Measurements from ENCODE around the gene PELO. TPM values are rescaled to one million over a fixed set of nuclear protein-coding genes. Genes with fewer than 3 reads are reported as not detected.

The PELO gene
- total RNA-seq, 1 donor from 2014 or later = 18.0 TPM

GRCh38 chr5:52821901-52822300, 34.2 kb downstream of the PELO start:
- Mint-ChIP-seq H3K36me3 (no peaks in the 10 kb centered on the region), H3K9me3 (peaks cover 2% of the 10 kb centered on the region), H3K27ac (no peak overlapping the region), H3K4me1 (ENCODE audit: unreplicated experiment) (no peaks in the 10 kb centered on the region), H3K27me3 (no peaks in the 10 kb centered on the region), H3K4me3 (no peak overlapping the region)
- TF ChIP-seq, protein P1, sequence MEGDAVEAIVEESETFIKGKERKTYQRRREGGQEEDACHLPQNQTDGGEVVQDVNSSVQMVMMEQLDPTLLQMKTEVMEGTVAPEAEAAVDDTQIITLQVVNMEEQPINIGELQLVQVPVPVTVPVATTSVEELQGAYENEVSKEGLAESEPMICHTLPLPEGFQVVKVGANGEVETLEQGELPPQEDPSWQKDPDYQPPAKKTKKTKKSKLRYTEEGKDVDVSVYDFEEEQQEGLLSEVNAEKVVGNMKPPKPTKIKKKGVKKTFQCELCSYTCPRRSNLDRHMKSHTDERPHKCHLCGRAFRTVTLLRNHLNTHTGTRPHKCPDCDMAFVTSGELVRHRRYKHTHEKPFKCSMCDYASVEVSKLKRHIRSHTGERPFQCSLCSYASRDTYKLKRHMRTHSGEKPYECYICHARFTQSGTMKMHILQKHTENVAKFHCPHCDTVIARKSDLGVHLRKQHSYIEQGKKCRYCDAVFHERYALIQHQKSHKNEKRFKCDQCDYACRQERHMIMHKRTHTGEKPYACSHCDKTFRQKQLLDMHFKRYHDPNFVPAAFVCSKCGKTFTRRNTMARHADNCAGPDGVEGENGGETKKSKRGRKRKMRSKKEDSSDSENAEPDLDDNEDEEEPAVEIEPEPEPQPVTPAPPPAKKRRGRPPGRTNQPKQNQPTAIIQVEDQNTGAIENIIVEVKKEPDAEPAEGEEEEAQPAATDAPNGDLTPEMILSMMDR (conservative IDR thresholded peaks at IDR 0.05) = no peak
- DNase-seq (ENCODE audit: extremely low spot score, unreplicated experiment) = no peak

GRCh38 chr5:52822437-52822836, 34.7 kb downstream of the PELO start:
- no peak overlapping the region for H3K4me3 Mint-ChIP-seq
- H3K27ac Mint-ChIP-seq = no peak overlapping the region
- TF ChIP-seq, protein P1 (conservative IDR thresholded peaks at IDR 0.05) = no peak

GRCh38 chr5:52824827-52825226, 37.1 kb downstream of the PELO start:
- Mint-ChIP-seq H3K27me3 (no peaks in the 10 kb centered on the region), H3K27ac (no peak overlapping the region), H3K4me1 (ENCODE audit: unreplicated experiment) (no peaks in the 10 kb centered on the region), H3K9me3 (peaks cover 9% of the 10 kb centered on the region), H3K36me3 (no peaks in the 10 kb centered on the region), H3K4me3 (no peak overlapping the region)
- no peak for DNase-seq (ENCODE audit: extremely low spot score, unreplicated experiment)
- TF ChIP-seq, protein P1 (conservative IDR thresholded peaks at IDR 0.05) = no peak

More at GRCh38 chr5:52822437-52822836, 34.7 kb downstream of the PELO start:
- Mint-ChIP-seq H3K27me3 (no peaks in the 10 kb centered on the region), H3K9me3 (peaks cover 7% of the 10 kb centered on the region), H3K36me3 (no peaks in the 10 kb centered on the region), H3K4me1 (ENCODE audit: unreplicated experiment) (no peaks in the 10 kb centered on the region)
- no peak for DNase-seq (ENCODE audit: extremely low spot score, unreplicated experiment)

GRCh38 chr5:52825826-52826225, 38.1 kb downstream of the PELO start:
- Mint-ChIP-seq H3K9me3 (peaks cover 9% of the 10 kb centered on the region), H3K27me3 (no peaks in the 10 kb centered on the region), H3K4me3 (no peak overlapping the region), H3K36me3 (no peaks in the 10 kb centered on the region), H3K27ac (no peak overlapping the region), H3K4me1 (ENCODE audit: unreplicated experiment) (no peaks in the 10 kb centered on the region)
- TF ChIP-seq, protein P1 (conservative IDR thresholded peaks at IDR 0.05) = no peak
- no peak for DNase-seq (ENCODE audit: extremely low spot score, unreplicated experiment)

DNA sequence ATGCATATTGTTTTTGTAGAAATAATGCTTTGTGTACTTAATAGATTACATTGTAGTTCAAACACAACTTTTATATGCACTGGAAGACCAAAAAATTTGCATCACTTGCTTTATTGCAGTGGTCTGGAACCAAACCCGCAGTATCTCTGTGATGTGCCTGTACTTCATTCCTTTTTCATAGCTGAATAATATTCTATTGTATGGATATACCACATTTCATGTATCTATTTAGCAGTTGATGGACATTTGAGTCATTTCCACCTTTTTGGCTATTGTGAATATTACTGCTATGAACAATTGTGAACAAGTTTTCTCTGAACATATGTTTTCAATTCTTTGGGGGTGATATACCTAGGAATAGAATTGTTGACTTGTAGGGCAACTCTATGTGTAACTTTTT, 40.1 kb downstream of the PELO start:
- Mint-ChIP-seq H3K9me3 (peaks cover 9% of the 10 kb centered on the region), H3K4me3 (no peak overlapping the region), H3K4me1 (ENCODE audit: unreplicated experiment) (no peaks in the 10 kb centered on the region), H3K27ac (no peak overlapping the region), H3K27me3 (no peaks in the 10 kb centered on the region), H3K36me3 (no peaks in the 10 kb centered on the region)
- TF ChIP-seq, protein P1 (conservative IDR thresholded peaks at IDR 0.05) = no peak
- DNase-seq (ENCODE audit: extremely low spot score, unreplicated experiment) = no peak

DNA sequence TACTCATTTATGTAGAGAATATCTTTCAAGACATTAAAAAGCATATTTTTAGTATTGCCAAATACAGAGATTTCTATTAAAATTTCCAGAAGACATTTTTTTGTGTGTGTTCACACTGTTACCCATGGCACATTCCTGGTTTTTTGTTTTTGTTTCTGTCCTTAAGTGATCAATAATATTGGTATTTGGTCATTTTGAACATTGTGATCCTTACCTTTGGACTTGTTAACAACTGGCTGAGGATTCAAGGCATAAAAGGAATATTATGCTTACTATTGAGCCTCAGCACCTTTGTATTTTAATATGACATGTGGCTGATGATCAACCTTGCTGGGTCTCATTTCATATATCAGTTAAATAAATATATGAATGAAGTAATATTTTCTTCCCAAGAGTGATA, 41.9 kb downstream of the PELO start:
- no peaks in the 10 kb centered on the region for H3K36me3 Mint-ChIP-seq
- DNase-seq (ENCODE audit: extremely low spot score, unreplicated experiment) = no peak
- no peaks in the 10 kb centered on the region for H3K4me1 Mint-ChIP-seq (ENCODE audit: unreplicated experiment)
- H3K4me3 Mint-ChIP-seq = no peak overlapping the region
- TF ChIP-seq, protein P1 (conservative IDR thresholded peaks at IDR 0.05) = no peak
- peaks cover 9% of the 10 kb centered on the region for H3K9me3 Mint-ChIP-seq
- H3K27me3 Mint-ChIP-seq = no peaks in the 10 kb centered on the region
- H3K27ac Mint-ChIP-seq = no peak overlapping the region

Measured in type B pancreatic cell (in vitro differentiated cells).